Cerebellar cortex (tissue), 1 donor: Measurements from ENCODE around the gene CDK6.
A peak's percentile ranks its signal among the peaks of the same experiment; 100 is the strongest.
"Not testable (repeated sequence)": the region's sequence is repeated elsewhere in the genome, so short reads cannot be mapped to it uniquely, and the experiment has no call there.

ENCODE experiments used
- DNase-seq: peaks from one replicate; pipeline ENCODE4 v3.0.0-alpha.2; 2015; ENCODE audit warnings: low spot score

Gene CDK6

GRCh38 chr7:92836489-92836999, at the start of gene CDK6:
CDK6 (minus strand) TSS chr7:92836573; CDS start chr7:92833323, 3,250 bp downstream.
- peak; percentile 13 for DNase-seq

- not testable (repeated sequence) for DNase-seq
These were observed 49.7 kb upstream of the CDK6 start for GRCh38 chr7:92886039-92886438.

GRCh38 chr7:92884218-92884617, 47.8 kb upstream of the CDK6 start:
- no peak for DNase-seq

- no peak for DNase-seq
These were observed 46.4 kb upstream of the CDK6 start for GRCh38 chr7:92882760-92883159.

- no peak for DNase-seq
These were observed 44.7 kb upstream of the CDK6 start for GRCh38 chr7:92881091-92881485.

GRCh38 chr7:92880212-92881090, 44.1 kb upstream of the CDK6 start:
- peak; percentile 38 for DNase-seq

GRCh38 chr7:92877367-92877766, 41.0 kb upstream of the CDK6 start:
- no peak for DNase-seq

- DNase-seq: no peak
These were observed 40.5 kb upstream of the CDK6 start for GRCh38 chr7:92876836-92877235.

- DNase-seq: no peak
These were observed 39.3 kb upstream of the CDK6 start for GRCh38 chr7:92875719-92876118.

- DNase-seq: no peak
These were observed 38.8 kb upstream of the CDK6 start for GRCh38 chr7:92875173-92875572.

GRCh38 chr7:92874567-92874966, 38.2 kb upstream of the CDK6 start:
- DNase-seq: no peak

- no peak for DNase-seq
These were observed 37.4 kb upstream of the CDK6 start for GRCh38 chr7:92873776-92874175.

GRCh38 chr7:92872701-92873100, 36.3 kb upstream of the CDK6 start:
- no peak for DNase-seq

GRCh38 chr7:92868683-92869293, 32.4 kb upstream of the CDK6 start:
- DNase-seq: no peak

GRCh38 chr7:92864169-92864568, 27.8 kb upstream of the CDK6 start:
- not testable (repeated sequence) for DNase-seq

GRCh38 chr7:92856436-92856835, 20.1 kb upstream of the CDK6 start:
- no peak for DNase-seq

GRCh38 chr7:92854501-92855238, 18.3 kb upstream of the CDK6 start:
- no peak for DNase-seq

GRCh38 chr7:92851732-92852131, 15.4 kb upstream of the CDK6 start:
- no peak for DNase-seq

GRCh38 chr7:92850516-92850915, 14.1 kb upstream of the CDK6 start:
- no peak for DNase-seq

- no peak for DNase-seq
These were observed 12.9 kb upstream of the CDK6 start for GRCh38 chr7:92849322-92849721.

- no peak for DNase-seq
These were observed 12.5 kb upstream of the CDK6 start for GRCh38 chr7:92848851-92849250.

GRCh38 chr7:92848441-92848840, 12.1 kb upstream of the CDK6 start:
- DNase-seq: no peak

GRCh38 chr7:92847305-92847704, 10.9 kb upstream of the CDK6 start:
- DNase-seq: no peak
